Fibroblast of peridontal ligament (primary cell): ENCODE measurements around the gene STXBP6.

Source experiments
- DNase-seq: peaks from one replicate; pipeline ENCODE4 v3.0.0-alpha.2; 2010; ENCODE audit errors: extremely low read depth

Gene STXBP6

DNA sequence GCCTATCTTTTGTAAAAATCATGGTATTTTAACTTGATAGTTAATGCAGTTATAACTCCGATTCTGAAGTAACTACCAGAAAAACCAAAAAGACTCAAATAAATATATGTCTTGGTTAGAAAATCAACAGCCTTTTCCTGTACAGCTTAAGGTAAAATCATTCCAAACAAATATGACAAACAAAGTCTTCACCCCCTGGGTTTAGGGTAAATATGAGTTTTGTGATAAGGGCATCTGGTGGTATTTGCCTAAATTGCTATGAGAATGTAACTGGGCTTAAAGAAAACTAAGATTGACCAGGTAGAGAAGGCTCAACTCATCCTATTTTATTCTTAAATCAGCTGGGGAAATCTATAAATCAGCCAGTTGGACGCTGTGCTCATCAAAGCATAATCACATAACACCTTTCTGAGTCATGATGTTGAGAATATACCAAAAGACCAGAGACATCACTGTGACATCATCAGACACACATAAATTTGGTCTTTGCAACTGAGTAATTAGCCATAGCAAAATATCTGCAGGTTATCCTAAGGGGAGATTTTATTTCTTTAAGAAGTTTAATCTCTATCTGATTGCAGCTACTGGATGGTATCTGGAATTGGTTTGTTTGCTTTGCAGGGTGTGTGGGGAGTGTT lies 133.9 kb downstream of the STXBP6 start:
- DNase-seq: no peak

DNA sequence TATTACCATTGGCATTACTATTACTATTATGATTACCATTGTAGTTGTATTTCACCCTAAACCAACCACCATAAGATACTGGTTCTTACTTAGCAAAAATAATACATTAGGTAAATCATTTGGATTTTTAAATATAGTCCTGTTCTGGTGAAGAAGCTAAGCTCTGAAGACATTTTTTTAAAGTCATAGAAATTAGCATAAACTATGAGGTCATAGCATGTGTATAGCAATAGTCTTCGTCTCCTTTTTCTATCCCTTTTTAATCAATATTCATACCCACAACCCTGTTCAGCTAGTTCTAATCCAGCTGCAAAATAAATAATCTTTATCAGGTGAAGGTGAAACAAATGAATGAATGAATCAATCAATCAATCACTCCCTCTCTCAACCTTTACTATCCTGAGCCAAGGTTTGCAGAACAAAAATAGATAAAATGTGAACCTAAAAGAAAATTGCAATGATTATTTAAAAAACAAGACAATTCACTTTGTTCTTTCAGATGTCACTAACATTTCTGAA lies 134.5 kb downstream of the STXBP6 start:
- DNase-seq: no peak

DNA sequence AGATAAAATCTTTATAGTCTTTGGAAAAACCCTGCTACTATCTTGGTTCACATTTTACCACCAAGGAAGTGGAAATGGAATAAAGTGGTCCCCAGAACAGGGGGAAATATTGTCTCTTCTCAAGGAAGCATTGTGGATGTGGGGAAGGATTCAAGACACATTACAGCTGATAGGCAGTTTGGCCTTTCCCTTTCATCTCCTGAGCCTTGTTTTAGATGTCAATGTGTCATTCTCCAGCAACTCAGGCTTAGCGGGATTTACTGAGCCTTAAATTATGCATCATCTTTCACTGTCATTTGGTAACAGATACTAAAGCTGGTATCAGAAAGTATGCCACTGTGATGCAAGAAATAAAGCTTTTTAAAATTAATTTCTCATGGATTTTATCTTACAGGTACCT lies 136.2 kb downstream of the STXBP6 start:
- DNase-seq: no peak

DNA sequence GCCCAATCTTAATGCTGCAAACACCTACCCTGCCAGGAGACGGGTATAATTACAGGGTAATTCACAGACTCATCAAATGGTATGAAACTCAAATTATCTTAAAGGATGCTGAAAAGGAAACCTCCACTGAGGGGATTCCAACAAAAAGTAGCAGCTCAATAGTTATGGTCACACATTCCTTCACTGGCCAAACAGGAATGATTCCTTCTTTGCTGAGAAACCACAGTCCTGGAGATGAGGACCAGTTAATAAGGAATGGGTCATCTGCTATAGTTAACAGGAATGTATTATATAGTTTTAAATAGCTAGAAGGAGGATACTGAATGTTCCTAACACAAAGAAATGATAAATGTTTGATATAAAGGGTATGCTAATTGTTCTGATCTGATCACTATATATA lies 136.9 kb downstream of the STXBP6 start:
- DNase-seq: no peak

DNA sequence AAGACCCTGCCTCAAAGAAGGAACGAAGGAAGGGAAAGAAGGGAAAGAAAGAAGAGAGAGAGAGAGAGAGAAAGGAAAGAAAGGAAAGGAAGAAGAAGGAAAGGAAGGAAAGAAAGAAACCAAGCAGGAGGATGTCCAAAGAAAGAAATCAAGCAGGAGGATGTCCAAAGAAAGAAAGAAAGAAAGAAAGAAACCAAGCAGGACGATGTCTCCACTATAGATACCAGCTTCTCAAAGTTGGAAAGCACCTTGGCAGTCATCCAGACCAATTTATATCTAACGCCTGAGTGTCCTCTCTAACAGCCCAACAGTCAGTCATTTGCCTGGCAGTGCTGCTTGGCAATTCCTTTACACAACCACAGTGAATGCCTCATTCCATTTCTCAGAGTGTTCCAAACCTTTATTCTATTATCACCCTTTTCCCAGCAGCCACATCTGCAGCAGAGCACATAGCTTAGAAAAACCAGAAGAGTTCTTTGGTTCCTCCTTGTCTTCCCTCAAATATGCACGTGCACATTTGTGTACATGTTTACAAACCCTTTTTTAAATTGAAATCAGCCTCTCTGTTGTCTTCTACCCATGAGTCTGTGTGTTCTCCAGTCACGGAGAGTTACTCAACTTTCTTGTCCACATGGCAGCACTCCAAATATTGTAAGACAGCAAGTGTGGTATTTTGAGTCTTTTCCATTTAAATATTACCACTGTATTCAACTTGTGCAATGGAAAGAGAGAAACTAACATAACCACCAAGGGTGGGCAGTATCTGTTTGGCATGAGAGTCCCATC lies 138.4 kb downstream of the STXBP6 start:
- peak; percentile 96 for DNase-seq

GRCh38 chr14:24910408-24910986 lies 139.4 kb downstream of the STXBP6 start:
- DNase-seq: no peak

DNA sequence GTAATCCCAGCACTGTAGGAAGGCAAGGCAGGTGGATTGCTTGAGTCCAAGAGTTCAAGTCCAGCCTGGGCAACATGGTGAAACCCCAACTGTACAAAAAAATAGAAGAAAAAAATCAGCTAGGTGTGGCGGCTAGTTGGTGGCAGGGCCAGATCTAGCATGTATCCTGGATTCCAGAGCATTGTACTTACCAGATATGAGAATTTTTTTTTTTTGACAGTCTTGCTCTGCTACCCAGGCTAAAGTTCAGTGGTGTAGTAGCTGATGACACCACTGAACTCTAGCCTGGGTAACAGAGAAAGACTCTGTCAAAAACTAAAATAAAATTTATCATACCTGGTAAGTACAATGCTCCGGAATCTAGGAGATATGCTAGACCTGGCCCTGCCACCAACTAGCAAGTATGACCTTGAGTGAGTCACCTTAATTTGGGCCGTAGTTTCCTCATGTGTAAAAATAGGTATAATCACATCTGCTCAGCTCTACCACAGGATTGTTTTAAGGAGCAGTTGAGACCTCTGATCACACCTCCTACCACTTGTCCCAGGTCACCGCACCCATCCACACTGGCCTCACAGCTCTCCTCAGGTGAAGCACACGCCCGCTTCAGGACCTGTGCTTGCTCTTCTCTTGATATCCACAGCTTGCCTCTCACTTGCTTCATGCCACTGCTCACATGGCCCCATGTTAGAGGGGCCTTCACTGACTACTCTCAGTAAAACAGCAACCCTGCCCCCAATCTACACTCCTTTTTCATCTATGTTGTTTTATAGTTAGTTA lies 140.2 kb downstream of the STXBP6 start:
- DNase-seq: no peak

DNA sequence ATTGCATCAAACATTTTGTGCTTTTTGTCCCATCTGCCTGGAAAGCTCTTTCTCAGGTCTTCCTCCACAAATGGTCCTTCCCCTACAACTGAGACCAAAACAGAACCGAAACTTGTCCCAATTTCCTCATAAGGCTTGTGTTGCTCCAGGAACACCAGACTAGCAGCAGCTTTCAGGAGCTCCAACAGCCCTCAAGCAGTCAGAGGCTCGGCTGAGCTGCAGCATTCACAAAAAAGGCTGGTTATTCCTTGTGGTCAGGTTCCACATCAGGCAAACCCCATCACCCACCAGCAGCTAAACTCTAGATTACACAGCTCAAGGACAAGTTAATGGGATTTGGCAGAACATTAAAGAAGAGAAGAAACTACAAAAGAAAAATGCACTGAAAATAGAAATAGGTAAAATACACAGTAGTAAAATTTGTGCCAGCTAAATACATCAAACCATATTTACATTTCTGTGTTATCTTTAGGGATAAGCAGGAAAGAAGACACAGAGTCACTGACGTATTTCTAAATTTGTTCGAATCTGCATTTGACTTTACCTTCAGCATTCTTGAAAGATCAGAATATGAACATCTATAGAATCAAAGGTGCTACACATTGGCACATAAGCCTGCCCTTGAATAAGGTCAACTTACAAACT lies 141.2 kb downstream of the STXBP6 start:
- no peak for DNase-seq

DNA sequence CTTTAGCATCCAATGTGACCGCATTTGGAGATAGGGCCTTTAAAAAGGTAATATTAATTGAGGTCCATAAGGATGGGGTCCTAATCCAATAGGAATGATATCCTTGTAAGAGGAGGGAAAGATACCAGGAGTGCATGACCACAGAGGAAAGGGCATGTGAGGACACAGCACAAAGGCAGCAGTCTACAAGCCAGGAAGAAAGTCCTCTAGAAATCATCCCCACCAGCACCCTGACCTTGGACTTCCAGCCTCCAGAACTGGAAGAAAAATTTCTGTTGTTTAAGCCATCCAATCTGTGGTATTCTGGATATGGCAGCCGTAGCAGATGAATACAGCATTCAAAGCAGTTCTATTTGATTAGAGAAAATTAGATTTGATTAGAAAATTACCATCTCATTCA lies 145.4 kb downstream of the STXBP6 start:
- DNase-seq: no peak

GRCh38 chr14:24903337-24903736 lies 146.6 kb downstream of the STXBP6 start:
- DNase-seq: peak; percentile 75

- peak; percentile 97 for DNase-seq
Measured at GRCh38 chr14:24900269-24901100, 149.5 kb downstream of the STXBP6 start.

- DNase-seq: peak; percentile 12
Measured at GRCh38 chr14:24897793-24898192, 152.2 kb downstream of the STXBP6 start.

- no peak for DNase-seq
Measured at GRCh38 chr14:24895622-24896021, 154.3 kb downstream of the STXBP6 start.

DNA sequence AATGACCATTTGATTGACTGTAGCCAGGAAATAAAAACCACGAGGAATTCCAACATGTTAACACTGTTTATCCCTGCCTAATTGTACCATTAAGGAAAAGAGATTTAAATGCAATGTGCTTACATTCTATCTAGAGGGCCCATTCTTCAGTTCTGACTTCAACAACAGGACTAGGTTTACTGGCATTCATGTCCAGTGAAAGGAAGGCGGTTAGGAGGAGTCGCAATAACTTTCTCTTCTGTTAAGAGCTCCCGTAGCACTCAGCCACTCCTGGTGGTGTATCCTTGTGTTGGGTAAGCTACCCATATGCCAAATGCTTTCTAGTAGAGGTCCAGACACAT lies 154.7 kb downstream of the STXBP6 start:
- peak; percentile 82 for DNase-seq

- peak; percentile 22 for DNase-seq
Measured at GRCh38 chr14:24894583-24895242, 155.2 kb downstream of the STXBP6 start.

GRCh38 chr14:24892497-24893051 lies 157.4 kb downstream of the STXBP6 start:
- no peak for DNase-seq

- no peak for DNase-seq
Measured at GRCh38 chr14:24891987-24892496, 157.9 kb downstream of the STXBP6 start.

GRCh38 chr14:24890716-24891115 lies 159.2 kb downstream of the STXBP6 start:
- DNase-seq: no peak

- DNase-seq: no peak
Measured at GRCh38 chr14:24889843-24890242, 160.1 kb downstream of the STXBP6 start.

GRCh38 chr14:24888532-24888931 lies 161.4 kb downstream of the STXBP6 start:
- DNase-seq: no peak
